ENCODE results near the gene FBXO28.

DNA sequence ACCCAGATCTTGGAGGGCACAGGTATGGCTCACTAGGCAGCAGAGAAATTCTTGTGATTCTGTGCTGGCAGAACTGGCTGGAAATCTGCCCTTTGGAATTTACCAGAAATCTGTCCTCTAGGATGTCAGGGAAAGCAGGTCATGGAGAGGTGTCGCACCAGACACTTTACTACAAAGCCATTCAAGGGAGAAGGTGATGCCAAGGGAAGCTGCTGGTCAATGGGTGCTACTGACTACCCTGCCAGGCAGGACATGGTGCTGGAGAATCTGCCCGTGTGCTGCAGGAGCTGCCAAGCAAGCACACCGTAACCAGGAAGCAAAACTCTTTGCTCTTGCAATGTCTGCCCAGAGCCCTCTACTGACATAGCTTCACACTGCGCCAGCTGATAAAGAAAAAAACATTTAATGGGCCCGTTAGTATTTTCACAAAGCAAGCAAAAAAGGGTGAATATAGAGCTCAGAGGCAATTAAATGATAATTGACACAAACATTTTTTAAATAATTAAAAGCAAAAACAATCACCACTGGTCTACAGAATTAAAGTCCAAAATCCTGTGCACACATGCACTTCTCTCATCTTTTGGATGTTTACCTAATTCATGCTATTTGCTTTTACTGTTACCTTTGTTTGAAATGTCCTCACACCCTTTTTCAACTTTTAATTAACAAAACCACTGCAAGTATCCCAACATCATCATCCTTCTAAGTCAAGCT is 7.2 kb upstream of the FBXO28 start:
- TF ChIP-seq, protein P1, sequence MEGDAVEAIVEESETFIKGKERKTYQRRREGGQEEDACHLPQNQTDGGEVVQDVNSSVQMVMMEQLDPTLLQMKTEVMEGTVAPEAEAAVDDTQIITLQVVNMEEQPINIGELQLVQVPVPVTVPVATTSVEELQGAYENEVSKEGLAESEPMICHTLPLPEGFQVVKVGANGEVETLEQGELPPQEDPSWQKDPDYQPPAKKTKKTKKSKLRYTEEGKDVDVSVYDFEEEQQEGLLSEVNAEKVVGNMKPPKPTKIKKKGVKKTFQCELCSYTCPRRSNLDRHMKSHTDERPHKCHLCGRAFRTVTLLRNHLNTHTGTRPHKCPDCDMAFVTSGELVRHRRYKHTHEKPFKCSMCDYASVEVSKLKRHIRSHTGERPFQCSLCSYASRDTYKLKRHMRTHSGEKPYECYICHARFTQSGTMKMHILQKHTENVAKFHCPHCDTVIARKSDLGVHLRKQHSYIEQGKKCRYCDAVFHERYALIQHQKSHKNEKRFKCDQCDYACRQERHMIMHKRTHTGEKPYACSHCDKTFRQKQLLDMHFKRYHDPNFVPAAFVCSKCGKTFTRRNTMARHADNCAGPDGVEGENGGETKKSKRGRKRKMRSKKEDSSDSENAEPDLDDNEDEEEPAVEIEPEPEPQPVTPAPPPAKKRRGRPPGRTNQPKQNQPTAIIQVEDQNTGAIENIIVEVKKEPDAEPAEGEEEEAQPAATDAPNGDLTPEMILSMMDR (IDR thresholded peaks at IDR 0.05) = peak in 3 of 4 experiments; percentile 28 to 58 (median 51)
- TF ChIP-seq POLR2A (IDR thresholded peaks at IDR 0.05) = no peak

Data from prostate gland (tissue), 2 donors.